Daoy (cell line): Measurements from ENCODE around the gene GALK1. TPM values are rescaled to one million over a fixed set of nuclear protein-coding genes. Genes with fewer than 3 reads are reported as not detected.
A peak's percentile ranks its signal among the peaks of the same experiment; 100 is the strongest.
"Not testable (repeated sequence)": the region's sequence is repeated elsewhere in the genome, so short reads cannot be mapped to it uniquely, and the experiment has no call there.

Experiments
- DNase-seq: peaks from one replicate; pipeline ENCODE4 v3.0.0-alpha.2; 2015; ENCODE audit warnings: low read depth
- total RNA-seq: library from RNA; depleted of rRNA; stranded (reverse); fragments of >200 nt; shearing (Covaris generic); gene quantifications from 2 replicates; pipeline ENCODE4 v1.2.3, GENCODE V29; 2014

The GALK1 gene
- total RNA-seq, 1 experiment from 2014 or later: 14.3 TPM

DNA sequence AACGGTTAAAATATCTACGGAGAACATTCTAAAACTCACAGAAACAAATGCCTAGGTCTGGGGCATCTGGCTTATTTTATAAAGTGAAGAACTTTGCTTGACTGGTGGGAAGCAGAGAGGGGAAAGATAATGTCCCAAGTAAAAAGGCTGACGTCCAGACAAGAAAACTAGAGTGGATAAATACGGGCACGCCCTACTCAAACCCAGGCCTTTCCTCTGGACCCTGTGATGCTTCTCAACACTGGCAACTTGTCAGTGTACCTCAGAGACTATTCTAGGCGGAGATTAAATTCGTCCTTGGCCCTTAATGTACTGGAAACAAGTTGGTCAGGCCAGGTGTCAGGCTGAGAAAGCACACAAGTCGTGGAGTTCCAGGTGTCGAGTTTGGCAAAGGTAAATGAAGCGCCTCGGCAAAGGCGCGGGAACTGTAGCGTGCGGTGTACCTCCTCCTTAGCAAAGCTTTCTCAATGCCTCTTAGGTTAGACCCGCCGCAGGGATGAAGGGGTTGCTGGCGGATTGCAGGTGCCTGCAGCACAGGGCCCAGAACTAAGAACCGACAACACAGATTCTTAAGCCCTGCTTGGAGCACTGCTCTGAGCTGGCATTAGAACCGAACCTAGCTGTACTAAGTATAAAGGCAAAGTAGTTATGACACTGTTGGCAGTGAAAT is 18.9 kb upstream of the GALK1 start:
- no peak for DNase-seq

DNA sequence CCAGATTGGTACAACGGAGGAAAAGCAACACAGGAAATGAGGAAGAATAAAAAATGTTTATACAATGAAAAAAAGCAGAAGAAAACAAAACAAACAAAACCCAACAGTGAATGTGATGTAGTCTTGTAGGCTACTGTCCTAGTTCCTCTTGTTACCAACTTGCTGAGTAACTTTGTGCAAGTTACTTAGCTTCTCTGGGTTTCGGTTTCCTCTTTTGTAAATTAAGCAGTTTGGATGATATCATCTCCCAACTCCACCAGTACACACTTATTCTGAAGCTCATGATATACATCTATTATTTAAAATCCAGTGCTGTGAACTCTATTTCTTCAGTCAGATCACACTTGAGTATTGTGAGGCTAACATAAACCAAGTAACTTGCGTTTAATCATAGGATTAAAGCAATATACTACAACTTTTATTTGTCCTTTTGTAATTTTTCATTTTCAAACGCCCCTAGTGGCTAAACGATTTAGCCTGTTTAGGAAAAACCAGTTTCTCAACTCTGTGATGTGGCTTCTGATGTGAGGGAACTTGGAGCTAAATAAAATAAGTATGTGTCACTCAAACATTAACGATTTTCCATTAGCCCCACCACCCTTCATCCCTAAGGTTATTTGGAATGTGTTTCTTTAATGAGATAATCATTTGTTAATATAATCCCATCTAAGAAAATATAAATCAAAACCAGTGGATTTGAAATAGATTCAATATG is 18.2 kb upstream of the GALK1 start:
- no peak for DNase-seq

DNA sequence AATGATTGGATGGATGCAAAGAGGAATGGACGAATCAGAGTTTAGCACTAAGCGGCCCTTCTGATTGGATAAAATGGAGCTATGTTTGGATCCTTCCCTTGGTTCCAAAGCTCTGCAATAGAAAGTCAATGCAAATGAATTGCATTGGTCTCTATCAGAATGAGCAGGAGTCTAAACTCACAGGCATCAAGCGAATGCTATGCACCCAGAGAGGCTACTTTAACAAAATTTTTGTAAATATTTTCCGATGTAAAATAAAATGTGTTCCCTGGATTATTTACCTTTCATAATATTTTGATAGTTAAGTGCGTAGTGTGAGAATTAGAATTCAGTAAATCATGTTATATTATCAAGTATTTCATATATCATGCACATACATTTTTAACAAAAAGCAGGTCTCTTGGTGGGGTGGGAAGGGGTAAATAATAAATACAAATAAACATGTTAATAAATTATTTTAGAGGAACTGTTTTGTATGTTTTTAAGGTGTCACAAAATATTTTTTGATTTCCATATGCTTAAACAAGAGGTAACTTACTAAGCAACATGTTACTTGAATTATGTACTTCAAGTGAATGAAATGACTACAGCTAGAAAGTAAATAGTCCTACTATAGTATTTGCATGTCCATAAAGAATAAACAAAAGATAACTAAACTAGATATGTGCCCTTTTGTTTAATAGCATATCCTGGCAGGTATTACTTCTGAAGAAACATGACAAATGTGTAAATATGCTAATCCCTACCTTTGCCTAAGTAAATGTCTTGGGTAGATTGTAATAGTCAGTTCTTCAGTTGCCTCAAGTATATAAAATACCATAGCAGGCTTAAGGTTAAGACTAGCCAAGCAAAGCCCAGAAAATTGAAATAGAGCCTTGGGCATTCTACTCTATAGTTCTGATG is 15.2 kb upstream of the GALK1 start:
- DNase-seq: no peak

DNA sequence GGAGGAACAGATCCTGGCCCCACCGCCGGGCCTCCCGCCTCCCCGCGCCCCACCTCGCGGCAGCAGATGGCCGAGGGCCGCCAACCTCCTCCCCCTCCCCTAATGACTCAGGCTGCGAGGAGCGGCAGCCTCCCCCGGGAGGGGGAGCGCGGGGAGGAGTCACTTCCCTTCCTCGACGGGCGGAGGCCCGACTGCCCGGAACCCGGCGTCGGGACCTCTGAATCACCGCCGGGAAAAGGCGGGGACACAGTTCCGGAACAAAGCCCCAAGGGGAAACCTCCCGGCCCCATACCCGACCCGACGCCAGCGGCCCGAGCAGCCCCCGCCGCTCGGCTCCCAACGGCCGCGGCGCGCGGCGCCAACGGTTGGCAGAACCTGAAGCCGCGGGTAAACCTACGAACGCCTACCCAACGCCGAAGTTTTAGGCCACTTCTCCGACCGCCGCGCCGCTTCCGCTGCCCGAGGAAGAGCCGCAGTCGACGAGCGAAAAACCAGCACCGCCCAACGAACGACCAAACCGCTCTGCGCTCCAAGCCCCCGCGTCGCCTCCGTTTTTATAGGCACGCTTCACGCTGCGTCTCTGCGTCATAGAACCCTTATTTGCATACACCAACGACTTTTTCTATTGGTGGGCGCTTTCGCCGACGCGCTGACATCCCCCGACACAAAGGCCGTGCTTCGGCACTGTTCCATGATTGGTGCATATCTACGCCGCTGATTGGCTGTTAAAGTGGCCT is 14.4 kb upstream of the GALK1 start:
- DNase-seq: peak; percentile 99

DNA sequence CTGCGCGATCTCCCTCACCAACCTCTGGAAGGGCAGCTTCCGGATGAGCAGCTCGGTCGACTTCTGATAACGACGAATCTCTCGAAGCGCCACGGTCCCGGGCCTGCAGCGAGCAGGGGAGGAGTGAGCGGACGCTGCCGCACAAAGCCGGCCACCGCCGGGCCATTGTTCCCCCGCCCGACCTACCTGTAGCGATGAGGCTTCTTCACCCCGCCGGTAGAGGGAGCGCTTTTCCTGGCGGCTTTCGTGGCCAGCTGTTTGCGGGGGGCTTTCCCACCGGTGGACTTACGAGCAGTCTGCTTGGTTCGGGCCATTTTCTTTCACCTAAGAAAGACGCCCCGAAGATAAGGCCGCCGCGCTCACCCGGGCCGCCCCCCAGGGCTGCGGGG is 13.9 kb upstream of the GALK1 start:
- DNase-seq: no peak

DNA sequence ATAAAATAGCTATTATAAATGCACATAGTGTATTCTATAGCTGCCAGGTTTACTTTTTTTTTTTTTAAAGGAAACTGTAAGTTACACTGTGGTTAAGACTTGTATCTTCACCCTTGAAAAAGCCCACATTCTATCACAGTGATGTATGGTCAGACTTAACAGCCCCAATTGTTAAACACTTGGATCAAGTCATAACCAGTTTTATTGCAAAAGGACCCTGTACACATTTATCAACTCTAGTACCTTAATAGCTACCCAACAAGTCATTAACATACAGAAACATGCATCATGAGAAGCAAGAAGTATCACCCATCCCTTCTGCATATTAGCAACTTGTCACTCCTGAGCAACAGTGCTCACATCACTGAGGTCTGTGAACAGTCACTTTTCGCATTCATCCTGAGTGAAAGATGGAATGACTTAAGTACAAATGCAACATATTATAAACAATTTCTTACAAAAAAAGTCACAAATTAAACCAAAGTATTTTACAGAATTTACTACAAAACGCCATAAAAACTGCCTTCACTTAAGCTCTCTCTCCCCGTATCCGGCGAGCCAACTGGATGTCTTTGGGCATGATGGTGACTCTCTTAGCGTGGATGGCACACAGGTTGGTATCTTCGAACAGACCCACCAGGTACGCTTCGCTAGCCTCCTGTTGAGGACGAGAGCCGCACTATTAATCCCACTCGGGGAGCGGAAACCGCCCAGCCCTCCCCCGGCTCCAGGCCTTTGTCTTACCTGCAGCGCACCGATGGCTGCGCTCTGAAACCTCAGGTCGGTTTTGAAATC is 13.3 kb upstream of the GALK1 start:
- DNase-seq: not testable (repeated sequence)

DNA sequence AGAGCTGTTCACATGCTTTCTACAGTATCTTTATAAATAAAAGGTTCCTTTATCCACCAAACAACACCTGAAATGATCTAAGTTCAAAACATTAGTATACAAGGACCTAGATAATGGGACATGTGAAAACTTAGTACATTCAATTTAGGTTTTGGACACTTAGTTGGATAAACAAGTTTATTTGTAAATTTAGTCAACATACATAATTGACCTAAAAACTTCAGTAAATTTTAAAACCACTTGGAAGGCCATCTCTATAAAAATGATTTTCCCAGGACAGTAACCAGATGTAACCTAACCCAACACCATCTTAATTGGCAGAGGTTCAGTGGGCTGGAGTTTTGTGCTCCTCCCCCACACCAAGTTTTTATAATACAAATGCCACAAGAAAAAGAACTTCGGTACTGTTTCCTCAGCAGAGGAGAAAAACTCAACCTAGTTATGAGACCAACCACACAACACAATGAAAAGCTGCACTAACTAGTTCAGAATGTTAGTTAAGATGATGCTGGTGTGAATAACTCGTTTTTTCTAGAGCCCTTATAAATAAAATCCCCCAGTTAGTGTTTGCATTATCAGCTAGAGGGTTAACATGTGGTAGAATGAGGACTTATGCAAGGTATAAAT is 12.4 kb upstream of the GALK1 start:
- DNase-seq: no peak

DNA sequence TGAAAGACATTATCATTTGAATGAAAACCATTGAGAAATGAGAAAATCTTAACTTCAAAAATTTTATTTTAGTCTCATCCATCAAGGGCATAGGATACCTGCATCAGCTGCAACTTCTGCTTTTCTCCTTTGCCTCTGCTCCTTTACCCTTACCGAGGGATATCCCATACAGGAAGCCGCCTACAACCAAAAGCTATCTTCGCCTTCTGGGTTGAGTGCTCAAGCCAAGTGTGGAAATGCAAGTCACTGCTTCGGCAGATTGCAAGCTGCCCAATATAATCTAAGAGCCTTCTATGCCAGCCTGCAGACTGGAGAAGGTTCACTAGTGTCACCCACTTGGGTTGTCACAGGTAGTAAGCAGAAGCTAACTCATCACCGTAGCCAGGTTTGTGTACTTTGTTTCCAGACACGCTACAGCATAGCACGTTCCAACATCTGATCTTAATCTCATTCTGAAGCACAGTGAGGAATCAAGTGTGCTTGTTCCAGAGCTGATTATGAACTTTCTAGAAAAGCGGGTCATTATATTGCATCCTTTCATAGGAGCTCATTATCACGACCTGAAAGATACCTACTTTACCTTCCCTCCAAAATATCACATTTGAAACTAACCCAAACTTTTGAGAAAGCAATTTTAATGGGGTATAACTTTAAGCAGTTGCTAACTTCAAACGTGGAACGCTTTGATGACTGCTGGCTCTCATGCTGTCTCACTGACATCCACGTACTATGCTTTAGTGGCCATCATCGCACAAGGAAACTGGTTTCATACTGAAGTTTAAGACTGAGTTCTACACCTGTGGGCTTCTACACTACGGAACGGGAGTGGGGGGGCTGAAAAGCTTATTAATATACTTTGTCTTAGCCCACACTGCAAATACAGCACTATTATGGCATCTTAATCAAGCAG is 11.6 kb upstream of the GALK1 start:
- peak; percentile 13 for DNase-seq

DNA sequence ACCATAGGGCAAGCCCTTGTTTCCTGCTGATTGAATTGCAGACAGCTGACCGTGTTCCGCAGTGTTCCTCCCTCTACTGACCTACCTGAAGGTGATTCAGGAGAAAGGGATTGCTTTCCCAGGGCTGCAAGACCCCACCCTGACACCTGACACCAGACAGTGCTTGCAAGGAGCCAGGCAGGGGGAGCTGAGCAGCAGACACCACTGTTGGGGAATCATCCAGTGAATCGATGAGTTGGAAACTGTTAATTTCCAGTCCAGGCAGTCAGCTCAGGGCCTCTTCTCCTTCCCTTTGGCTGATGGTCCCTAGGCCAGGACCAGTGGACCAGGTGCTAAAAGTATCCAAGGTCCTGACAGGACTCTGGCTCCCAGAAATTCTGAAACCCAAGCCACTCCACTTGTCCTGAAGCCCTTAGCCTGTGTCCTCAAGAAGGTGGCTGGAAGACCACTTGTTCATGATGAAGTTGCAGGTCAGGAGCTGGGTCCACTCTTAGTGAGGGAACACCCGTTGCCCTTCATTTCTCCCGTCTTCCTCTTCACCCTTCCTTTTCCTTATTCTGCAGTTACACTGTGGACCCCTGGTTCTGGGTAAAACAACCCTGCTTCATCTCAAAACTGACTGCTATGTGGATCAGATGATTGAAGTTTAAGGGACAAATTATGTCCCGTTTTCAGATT is 10.1 kb upstream of the GALK1 start:
- peak; percentile 42 for DNase-seq

DNA sequence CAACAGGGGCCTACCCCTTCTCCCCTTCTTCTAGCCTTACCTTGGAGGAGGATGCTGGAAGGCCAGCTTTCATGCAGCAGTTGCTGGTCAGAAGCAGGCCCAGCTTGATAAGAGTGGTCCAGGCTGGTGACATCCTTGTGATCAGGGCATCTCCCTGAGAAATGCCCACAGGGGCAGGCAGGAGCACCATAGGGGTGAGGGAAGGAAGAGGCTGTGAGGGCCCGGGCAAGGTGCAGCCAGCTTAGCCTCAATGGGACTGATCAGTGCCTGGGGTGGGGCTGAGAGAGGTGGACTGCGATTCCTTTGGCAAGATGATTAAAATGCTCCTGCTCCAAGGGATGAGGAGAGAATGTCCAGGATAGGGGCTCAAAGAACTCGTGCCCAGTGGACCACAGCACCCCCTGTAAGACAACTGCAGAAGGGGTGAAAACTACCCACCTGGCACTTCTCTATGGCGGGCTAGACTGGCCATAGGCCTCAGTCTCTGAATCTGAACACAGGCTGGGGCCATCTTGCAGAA is 9.5 kb upstream of the GALK1 start:
- peak; percentile 9 for DNase-seq

DNA sequence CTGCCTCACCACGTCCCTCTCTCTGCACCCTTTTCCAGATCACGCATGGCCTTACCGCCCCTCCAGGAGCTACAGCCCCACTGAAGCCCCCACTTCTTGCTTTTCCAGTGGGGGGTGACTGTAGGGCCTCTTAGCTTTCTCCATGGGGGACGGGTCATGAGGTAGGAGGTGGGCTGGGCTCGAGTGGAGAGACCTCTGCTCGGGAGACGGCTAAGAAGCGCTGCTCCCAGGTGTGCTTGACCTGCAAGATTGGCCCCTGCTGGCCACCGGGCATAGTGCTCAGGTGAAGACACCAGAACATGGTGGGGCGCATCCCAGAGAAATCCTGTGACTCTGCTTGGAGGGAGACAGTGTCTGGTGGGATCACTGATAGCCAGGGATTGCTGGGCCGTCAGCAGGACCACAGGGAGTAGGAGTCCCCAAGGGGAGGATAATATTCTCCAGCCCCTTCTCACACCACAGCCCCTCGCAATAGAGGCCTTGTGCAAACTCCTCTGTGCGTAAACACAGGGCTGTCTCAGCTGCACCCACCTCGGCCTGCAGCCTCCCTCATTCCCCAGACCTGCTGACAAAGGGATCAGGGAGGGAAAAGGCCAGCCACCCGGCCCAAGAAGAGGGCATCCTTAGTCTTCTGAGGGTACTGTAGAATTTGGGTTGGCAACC is 8.9 kb upstream of the GALK1 start:
- DNase-seq: peak; percentile 9

DNA sequence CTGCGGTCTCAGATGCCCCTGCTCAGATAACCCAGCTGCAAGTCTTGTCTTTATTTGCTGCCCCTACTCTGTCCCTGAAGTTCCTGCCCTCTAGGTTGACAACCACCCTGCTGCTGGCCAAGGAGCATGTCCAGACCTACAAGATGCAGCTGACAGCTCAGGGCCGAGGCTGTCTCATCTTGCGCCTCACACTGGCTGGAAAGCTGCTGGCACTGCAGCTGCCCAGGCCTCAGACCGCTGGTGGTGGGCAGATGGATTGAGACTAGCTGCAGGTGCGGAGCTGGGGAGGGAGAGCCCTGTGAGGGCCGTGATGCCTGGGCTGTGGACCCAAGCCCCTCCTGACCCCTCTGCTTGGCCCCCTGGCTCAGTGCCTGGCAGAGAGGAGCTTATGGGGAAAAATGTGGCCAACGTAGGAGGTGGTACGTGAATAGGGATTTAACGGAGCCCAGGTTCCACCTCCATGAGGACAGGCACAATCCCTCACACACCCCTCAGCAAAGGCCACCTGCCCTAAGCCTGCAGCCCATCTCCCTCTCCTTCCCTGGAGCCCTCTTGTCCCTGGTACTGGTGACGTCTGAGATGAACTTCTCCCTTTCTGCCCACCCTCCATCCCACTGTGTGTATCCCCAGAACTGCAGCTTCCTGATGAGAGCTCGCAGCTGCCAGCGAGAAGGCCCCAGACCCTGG is 8.3 kb upstream of the GALK1 start:
- peak; percentile 10 for DNase-seq

DNA sequence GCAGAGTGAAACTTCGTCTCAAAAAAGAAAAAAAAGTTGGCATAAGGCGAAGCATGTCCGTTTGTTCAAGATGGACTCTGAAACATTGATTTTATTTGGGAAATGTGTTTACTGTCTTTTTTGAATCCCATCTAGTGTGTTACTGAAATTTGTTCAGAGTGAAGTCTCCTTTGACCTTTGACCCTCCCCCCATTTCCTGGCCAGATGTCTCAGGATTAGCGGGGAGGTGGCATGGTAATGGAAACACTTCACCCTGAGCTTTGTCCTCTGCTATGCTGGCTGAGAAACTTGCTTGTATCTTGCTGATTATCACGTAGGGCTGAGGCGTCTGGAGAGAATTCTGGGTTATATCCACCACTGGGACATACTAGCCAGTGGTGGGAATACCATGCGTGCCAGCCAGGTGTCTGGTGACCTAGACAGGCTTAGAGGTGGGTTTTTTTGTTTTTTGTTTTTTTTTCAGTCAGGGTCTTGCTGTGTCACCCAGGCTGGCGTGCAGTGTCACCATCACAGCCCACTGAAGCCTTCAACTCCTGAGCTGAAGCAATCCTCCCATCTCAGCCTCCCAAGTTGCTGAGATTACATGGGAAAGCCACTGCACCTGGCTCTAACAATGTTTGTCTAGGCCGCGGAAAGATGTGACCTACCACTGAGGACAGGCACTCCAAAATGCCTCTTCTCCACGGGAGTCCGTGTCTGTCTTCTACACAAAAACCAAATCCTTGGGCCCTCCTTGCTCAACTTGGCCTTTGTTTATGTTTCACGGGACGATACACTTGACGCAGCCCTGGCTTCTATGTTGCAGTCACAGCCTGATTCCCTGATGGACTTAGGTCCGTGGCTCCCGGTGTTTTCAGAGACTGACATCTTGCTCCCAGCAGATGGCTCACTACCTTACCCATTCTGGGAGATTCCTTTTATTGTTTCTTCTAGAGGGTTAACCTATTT is 6.6 kb upstream of the GALK1 start:
- no peak for DNase-seq

DNA sequence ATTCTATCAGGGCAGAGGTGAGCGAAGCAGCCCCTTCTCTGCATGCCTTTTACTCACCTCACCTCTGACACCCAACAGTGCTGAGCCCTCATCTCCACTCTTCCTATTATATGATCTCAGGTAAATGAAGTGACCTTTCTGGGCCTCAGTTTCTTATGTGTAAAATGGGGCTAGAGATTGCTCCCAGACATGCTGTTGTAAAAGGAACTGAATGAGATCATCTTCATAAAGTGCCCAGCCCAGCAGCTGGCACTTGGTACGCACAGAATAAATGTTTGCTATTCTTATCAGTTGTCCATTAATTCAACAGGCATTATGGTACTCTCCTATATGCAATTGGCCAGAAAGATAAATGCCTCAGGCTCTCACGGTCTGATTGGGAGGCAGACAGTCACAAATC is 4.5 kb upstream of the GALK1 start:
- peak; percentile 4 for DNase-seq

DNA sequence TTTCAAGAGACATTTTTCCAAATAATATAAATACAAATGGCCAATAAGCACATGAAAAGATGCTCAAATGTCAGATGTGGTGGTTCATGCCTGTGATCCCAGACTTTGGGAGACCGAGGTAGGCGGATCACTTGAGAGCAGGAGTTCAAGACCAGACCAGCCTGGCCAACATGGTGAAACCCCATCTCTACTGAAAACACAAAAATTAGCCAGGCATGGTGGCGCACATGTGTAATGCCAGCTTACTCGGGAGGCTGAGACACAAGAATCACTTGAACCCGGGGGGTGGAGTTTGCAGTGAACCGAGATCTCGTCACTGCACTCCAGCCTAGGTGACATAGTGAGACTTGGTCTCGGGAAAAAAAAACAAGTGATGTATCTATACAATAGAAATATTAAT is 2.9 kb upstream of the GALK1 start:
- DNase-seq: no peak

DNA sequence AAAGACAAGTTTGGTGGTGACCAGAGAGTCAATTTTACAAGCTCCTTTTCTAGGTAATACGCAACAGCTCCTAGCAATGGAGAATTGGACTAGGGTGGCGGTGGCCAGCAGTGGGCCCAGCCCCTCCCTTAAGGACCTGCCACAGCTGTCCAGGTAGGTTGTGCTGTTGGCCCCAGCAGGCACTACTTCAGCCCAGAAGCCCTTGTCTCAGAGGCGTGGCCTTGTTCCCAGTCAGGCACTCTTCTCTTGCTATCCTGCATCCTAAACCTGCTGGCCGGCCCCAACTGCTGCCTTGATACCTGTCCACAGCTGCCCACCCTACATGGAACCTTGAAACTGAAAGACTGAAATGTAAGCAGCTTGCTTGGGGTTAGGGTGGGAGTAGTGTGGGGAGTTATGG is 989 bp upstream of the GALK1 start:
- peak; percentile 3 for DNase-seq

DNA sequence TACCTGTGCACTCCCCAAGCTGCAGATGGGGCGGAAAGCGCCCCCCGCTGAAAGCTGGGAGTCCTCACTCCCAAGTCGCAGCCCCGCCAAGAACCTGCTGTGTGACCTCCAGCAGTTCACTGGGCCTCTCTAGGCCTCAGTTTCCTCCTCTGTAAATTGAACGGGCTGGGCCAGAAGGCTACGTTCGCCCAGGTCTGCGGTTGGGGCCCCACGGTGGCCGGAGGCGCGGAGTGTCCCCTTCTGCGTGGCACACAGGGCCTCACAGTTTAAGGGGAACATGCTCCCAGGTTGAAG is 628 bp downstream of the GALK1 start:
- no peak for DNase-seq
